B cell (primary cell): ENCODE data around the gene CAPRIN1. TPM values are rescaled to one million over a fixed set of nuclear protein-coding genes. Genes with fewer than 3 reads are reported as not detected.
"Not testable (repeated sequence)": the region's sequence is repeated elsewhere in the genome, so short reads cannot be mapped to it uniquely, and the experiment has no call there.

ENCODE experiments used
- ATAC-seq: fragments of 200-7000 bp; cut with Tn5 transposase; one replicate; pipeline ENCODE4 v1.10.0; 2021; ENCODE audit warnings: low read depth, mild to moderate bottlenecking, moderate number of reproducible peaks, moderate library complexity
- CTCF ChIA-PET: fragments of 350-600 bp; sonication (Branson Sonifier 250); formaldehyde crosslinking; loops from one replicate; lab custom pipeline; 2021; ENCODE audit warnings: antibody characterized with exemption, inconsistent platforms; lab: Charles Lee
- POLR2A ChIA-PET: fragments of 350-600 bp; sonication (Branson Sonifier 250); formaldehyde crosslinking; loops from one replicate; lab custom pipeline; 2021; ENCODE audit warnings: antibody characterized with exemption; lab: Charles Lee
- DNase-seq: peaks from one replicate; pipeline ENCODE4 v3.0.0; 2013
- H2AFZ ChIP-seq: 2 replicates; pipeline ENCODE4 v1.6.1; 2012; ENCODE audit warnings: mild to moderate bottlenecking, low read depth, low read length; ENCODE audit not compliant: insufficient read depth, poor library complexity, severe bottlenecking
- H3K27ac ChIP-seq, 2 donors: 1 replicate in 1 of 2; 2 replicates in 1 of 2; pipeline ENCODE4 v1.5.1; 2012 to 2013; ENCODE audit warnings: low read length in 2 of 2, mild to moderate bottlenecking in 2 of 2, moderate library complexity in 1 of 2
- H3K27me3 ChIP-seq, 4 experiments: fragments of 200-600 bp in 1 of 4; sonication (generic) in 1 of 4; replicated peaks in 1 of 4; 1 replicate in 2 of 4; 2 replicates in 2 of 4; pipeline versions ENCODE4 v1.6.1 to v1.7.0; 2013 to 2016; ENCODE audit warnings: low read length in 3 of 4, mild to moderate bottlenecking in 2 of 4, mixed read lengths in 1 of 4, moderate library complexity in 1 of 4; ENCODE audit not compliant: insufficient read depth in 4 of 4, control insufficient read depth in 3 of 4; ENCODE audit errors: control extremely low read depth in 1 of 4
- H3K36me3 ChIP-seq, 2 experiments: replicated peaks in 1 of 2; 1 replicate in 1 of 2; 2 replicates in 1 of 2; pipeline versions ENCODE4 v1.6.1 to v1.7.1; 2013; ENCODE audit warnings: low read length in 1 of 2; ENCODE audit not compliant: insufficient read depth in 2 of 2, control insufficient read depth in 1 of 2; ENCODE audit errors: control extremely low read depth in 1 of 2, extremely low read depth in 1 of 2
- H3K4me1 ChIP-seq, 2 donors: fragments of 200-600 bp in 1 of 2; sonication (generic) in 1 of 2; 1 replicate in 1 of 2; 2 replicates in 1 of 2; pipeline versions ENCODE4 v1.5.1 to v1.6.1; 2013 to 2017; ENCODE audit warnings: low read length in 2 of 2; ENCODE audit not compliant: control insufficient read depth in 2 of 2, insufficient read depth in 2 of 2
- H3K4me2 ChIP-seq: replicated peaks from 2 replicates; pipeline ENCODE3; 2012; ENCODE audit warnings: mild to moderate bottlenecking, low read depth, low read length; ENCODE audit not compliant: poor library complexity, severe bottlenecking
- H3K4me3 ChIP-seq, 5 experiments: fragments of 200-600 bp in 1 of 5; sonication (generic) in 1 of 5; 1 replicate in 3 of 5; 2 replicates in 2 of 5; pipeline versions ENCODE4 v1.5.1 to v1.7.0; 2011 to 2016; ENCODE audit warnings: low read length in 4 of 5, mild to moderate bottlenecking in 4 of 5, low read depth in 2 of 5, control low read depth in 1 of 5, moderate library complexity in 1 of 5; ENCODE audit not compliant: insufficient read depth in 1 of 5; ENCODE audit errors: control extremely low read depth in 1 of 5, extremely low read depth in 1 of 5
- H3K79me2 ChIP-seq: fragments of 200-600 bp; sonication (generic); one replicate; pipeline ENCODE4 v1.6.0; 2016; ENCODE audit warnings: low read length; ENCODE audit not compliant: control insufficient read depth, insufficient read depth
- H3K9ac ChIP-seq: fragments of 200-600 bp; sonication (generic); 2 replicates; pipeline ENCODE4 v1.6.1; 2017; ENCODE audit warnings: mild to moderate bottlenecking, low read length, moderate library complexity
- H3K9me3 ChIP-seq, 3 donors: one replicate each; pipeline versions ENCODE4 v1.6.1 to v1.7.1; 2013; ENCODE audit warnings: low read length in 2 of 3; ENCODE audit not compliant: control insufficient read depth in 2 of 3, insufficient read depth in 1 of 3; ENCODE audit errors: control extremely low read depth in 1 of 3
- H4K20me1 ChIP-seq: 2 replicates; pipeline ENCODE4 v1.6.0; 2012; ENCODE audit warnings: mild to moderate bottlenecking, low read length; ENCODE audit not compliant: insufficient read depth, control insufficient read depth, poor library complexity, severe bottlenecking
- H3K27ac Mint-ChIP-seq: one replicate; pipeline ENCODE4 v1.8.0; 2021; ENCODE audit warnings: mixed read lengths
- H3K27me3 Mint-ChIP-seq: one replicate; pipeline ENCODE4 v1.8.0; 2021; ENCODE audit warnings: mixed read lengths
- H3K4me1 Mint-ChIP-seq: one replicate; pipeline ENCODE4 v1.8.0; 2021; ENCODE audit warnings: mixed read lengths
- H3K4me3 Mint-ChIP-seq: one replicate; pipeline ENCODE4 v1.8.0; 2021; ENCODE audit warnings: mixed read lengths
- H3K9me3 Mint-ChIP-seq: one replicate; pipeline ENCODE4 v1.8.0; 2022; ENCODE audit warnings: mixed read lengths; ENCODE audit not compliant: insufficient read depth
- CTCF ChIP-seq: fragments of 200-600 bp; IDR thresholded peaks from one replicate; pipeline ENCODE4 v1.8.0; 2022; ENCODE audit warnings: antibody characterized with exemption, mild to moderate bottlenecking
- EZH2 ChIP-seq: IDR thresholded peaks from 2 replicates; pipeline ENCODE4 v1.6.1; 2012; ENCODE audit warnings: borderline replicate concordance, low read depth, mild to moderate bottlenecking, moderate library complexity, low read length; ENCODE audit not compliant: insufficient read depth, poor library complexity, severe bottlenecking
- WGBS: methylation state at CpG from one replicate; pipeline ENCODE4 v1.1.5; 2013; ENCODE audit warnings: missing lambda C conversion rate; ENCODE audit not compliant: insufficient coverage; 5-methylcytosine and 5-hydroxymethylcytosine counted together
- intact Hi-C: fragments of 100-400 bp; cut with micrococcal nuclease; formaldehyde crosslinking; loops from one replicate; pipeline ENCODE4 v1.10.0; 2022
- polyA plus RNA-seq: library from polyadenylated mRNA; depleted of rRNA; stranded (reverse); fragments of >200 nt; gene quantifications from 2 replicates; pipeline ENCODE4 v1.2.3, GENCODE V29; 2012
- total RNA-seq, 2 donors: library from RNA; stranded (reverse); fragments of 120-200 nt in 1 of 2; gene quantifications; 1 replicate in 1 of 2; 2 replicates in 1 of 2; pipeline versions ENCODE4 v1.2.3 to v1.2.4, GENCODE V29; 2013 to 2022

Gene CAPRIN1
- total and polyA plus RNA-seq, 2 donors (not counting 1 experiment from before 2014, with no cell fraction given), result 31.7 to 133 TPM

GRCh38 chr11:34054351-34054750 is 2.8 kb downstream of the CAPRIN1 start:
- POLR2A ChIA-PET, result interaction anchor here (1.7 kb wide), 1 partner anchor 51 kb away, joined by 7 read pairs; the partner anchor contains the start of gene NAT10
- DNase-seq, H3K4me3 ChIP-seq, H3K27ac Mint-ChIP-seq, H3K27me3 ChIP-seq, H2AFZ ChIP-seq, H3K9me3 ChIP-seq, H3K4me3 Mint-ChIP-seq, ATAC-seq, CTCF ChIA-PET, H3K9me3 Mint-ChIP-seq, H3K27me3 Mint-ChIP-seq: not testable (repeated sequence)
- 82% methylated on average over 5 of the region's 11 CpGs for WGBS
- H3K4me1 ChIP-seq, result peaks cover 35 to 47% of the 10 kb centered on the region in 2 donors
- peaks cover 45% of the 10 kb centered on the region for H3K4me1 Mint-ChIP-seq
- intact Hi-C loops, result loop anchor here (5.0 to 10.0 kb wide), 4 partner anchors 187 to 1610 kb away; partner anchors contain the start of genes CSTF3, QSER1 and TRIM44
- H3K79me2 ChIP-seq, result peaks cover 68% of the 10 kb centered on the region
- peak overlapping the region; percentile 97 for H3K9ac ChIP-seq
- peak overlapping the region; percentile 82 to 92 for H3K27ac ChIP-seq
- peaks cover 31% of the 10 kb centered on the region for H4K20me1 ChIP-seq
- H3K4me2 ChIP-seq, result peak overlapping the region; percentile 81
- peaks cover 0 to 11% of the 10 kb centered on the region in 2 experiments for H3K36me3 ChIP-seq

GRCh38 chr11:34055218-34056000 is 3.9 kb downstream of the CAPRIN1 start:
- no peak overlapping the region for H3K4me3 ChIP-seq

More at GRCh38 chr11:34055218-34056000, 3.9 kb downstream of the CAPRIN1 start:
- Histone ChIP-seq H2AFZ (no peak overlapping the region), H4K20me1 (peaks cover 41% of the 10 kb centered on the region), H3K9me3 (no peaks in the 10 kb centered on the region), H3K4me1 (peaks cover 37 to 51% of the 10 kb centered on the region in 2 donors), H3K9ac (no peak overlapping the region), H3K27me3 (no peaks in the 10 kb centered on the region), H3K27ac (peak overlapping the region in 1 of 2 donors; percentile 92), H3K79me2 (peaks cover 79% of the 10 kb centered on the region), H3K36me3 (peaks cover 0 to 11% of the 10 kb centered on the region in 2 experiments), H3K4me2 (no peak overlapping the region)
- H3K27ac Mint-ChIP-seq, result peak overlapping the region; percentile 41
- DNase-seq (no peak), ATAC-seq (no peak)
- no peaks in the 10 kb centered on the region for H3K9me3 Mint-ChIP-seq
- intact Hi-C loops, result loop anchor here (10.0 kb wide), 1 partner anchor 1609 kb away; the partner anchor contains the start of gene TRIM44
- ChIA-PET CTCF (no interaction called here), POLR2A (no interaction called here)
- H3K27me3 Mint-ChIP-seq, result no peaks in the 10 kb centered on the region
- 95% methylated on average over 5 of the region's 18 CpGs for WGBS
- H3K4me1 Mint-ChIP-seq, result peaks cover 47% of the 10 kb centered on the region
- TF ChIP-seq CTCF, result no peak
- TF ChIP-seq EZH2, result no peak
- H3K4me3 Mint-ChIP-seq, result no peak overlapping the region
